Panc1 (cell line): Measurements from ENCODE around the gene C2orf80. TPM values are rescaled to one million over a fixed set of nuclear protein-coding genes. Genes with fewer than 3 reads are reported as not detected.

ENCODE experiments used
- ATAC-seq: fragments of 200-7000 bp; cut with Tn5 transposase; 2 replicates; pipeline ENCODE4 v1.9.1; 2020; ENCODE audit warnings: mild to moderate bottlenecking, moderate library complexity
- BruUV-seq: library from RNA; stranded (reverse); fragments of 400-500 nt; replicated peaks from 2 replicates; lab custom pipeline; 2021; lab: Mats Ljungman, UMichigan
- CTCF ChIA-PET: fragments of 300-600 bp; sonication (Branson Sonifier 250); formaldehyde crosslinking; loops from one replicate; lab custom pipeline; 2022; ENCODE audit warnings: antibody characterized with exemption; lab: Charles Lee
- POLR2A ChIA-PET: fragments of 300-600 bp; sonication (Branson Sonifier 250); formaldehyde crosslinking; loops from one replicate; lab custom pipeline; 2022; ENCODE audit warnings: antibody characterized with exemption; lab: Charles Lee
- DNase-seq: peaks from one replicate; pipeline ENCODE4 v3.0.0-alpha.2; 2010; ENCODE audit warnings: low read depth, low spot score
- H3K27ac ChIP-seq: 2 replicates; pipeline ENCODE4 v1.5.1; 2011; ENCODE audit warnings: mild to moderate bottlenecking, low read length, inconsistent platforms
- H3K27me3 ChIP-seq: fragments of 200-500 bp; sonication (Bioruptor generic); 2 replicates; pipeline ENCODE4 v1.6.0; 2014; ENCODE audit warnings: low read length, inconsistent platforms; ENCODE audit not compliant: control insufficient read depth, insufficient read depth
- H3K36me3 ChIP-seq: fragments of 200-500 bp; sonication (Bioruptor generic); 2 replicates; pipeline ENCODE4 v1.5.1; 2014; ENCODE audit warnings: inconsistent platforms, mild to moderate bottlenecking, low read length, moderate library complexity; ENCODE audit not compliant: control insufficient read depth, insufficient read depth
- H3K4me1 ChIP-seq: 2 replicates; pipeline ENCODE4 v1.5.1; 2011; ENCODE audit warnings: inconsistent platforms, mild to moderate bottlenecking, low read length, moderate library complexity; ENCODE audit not compliant: control insufficient read depth, insufficient read depth
- H3K4me3 ChIP-seq, 2 experiments: 2 replicates each; pipeline ENCODE4 v1.5.1; 2011 to 2012; ENCODE audit warnings: low read depth in 2 of 2, low read length in 2 of 2, mild to moderate bottlenecking in 2 of 2, inconsistent platforms in 1 of 2, moderate library complexity in 1 of 2
- H3K9me3 ChIP-seq: fragments of 200-500 bp; sonication (Bioruptor generic); 2 replicates; pipeline ENCODE4 v1.5.1; 2014; ENCODE audit warnings: low read depth, mild to moderate bottlenecking, inconsistent platforms, low read length, moderate library complexity; ENCODE audit not compliant: control insufficient read depth, insufficient read depth
- CTCF ChIP-seq: fragments of 450-650 bp; IDR thresholded peaks from 2 replicates; pipeline ENCODE4 v1.5.1; 2017; ENCODE audit warnings: mild to moderate bottlenecking
- POLR2AphosphoS5 ChIP-seq: IDR thresholded peaks from 2 replicates; pipeline ENCODE4 v1.6.1; 2012; ENCODE audit warnings: mild to moderate bottlenecking, low read depth, low read length, moderate library complexity
- REST ChIP-seq, 2 experiments: IDR thresholded peaks; 2 replicates each; pipeline ENCODE4 v1.6.1; 2011 to 2012; ENCODE audit warnings: low read depth in 2 of 2, control low read depth in 1 of 2, low read length in 1 of 2, mild to moderate bottlenecking in 1 of 2, moderate library complexity in 1 of 2; ENCODE audit not compliant: insufficient read depth in 1 of 2
- SIN3A ChIP-seq: IDR thresholded peaks from 2 replicates; pipeline ENCODE4 v1.6.1; 2012; ENCODE audit warnings: low read depth, mild to moderate bottlenecking, low read length, moderate library complexity, borderline replicate concordance; ENCODE audit not compliant: insufficient read depth
- TCF7L2 ChIP-seq: IDR thresholded peaks from 2 replicates; pipeline ENCODE4 v1.6.1; 2011; ENCODE audit warnings: mild to moderate bottlenecking, low read depth, low read length, inconsistent platforms
- in situ Hi-C: cut with HindIII; loops from 2 replicates; pipeline ENCODE4 v1.10.0; 2016; ENCODE audit warnings: low sequenced_read_pairs, low pct_unique_long_range_greater_than_20kb
- intact Hi-C: fragments of 100-400 bp; cut with micrococcal nuclease; formaldehyde crosslinking; loops from one replicate; pipeline ENCODE4 v1.10.0; 2022; ENCODE audit not compliant: unreplicated experiment
- total RNA-seq: library from RNA; stranded (reverse); gene quantifications from one replicate; pipeline ENCODE4 v1.2.1, GENCODE V29; 2021; ENCODE audit not compliant: unreplicated experiment

The C2orf80 gene
- total RNA-seq, 1 experiment from 2014 or later = not detected

GRCh38 chr2:208208335-208209085 is 18.7 kb upstream of the C2orf80 start:
- H3K27me3 ChIP-seq = no peaks in the 10 kb centered on the region
- DNase-seq = no peak
- H3K27ac ChIP-seq = no peak overlapping the region
- CTCF ChIA-PET = no interaction called here
- TF ChIP-seq REST (IDR thresholded peaks at IDR 0.05; ENCODE audit: insufficient read depth in 1 of 2, low read depth in 2 of 2, low read length in 1 of 2) (no peak), TCF7L2 (no peak), POLR2AphosphoS5 (no peak), SIN3A (no peak), CTCF (no peak)
- no peaks in the 10 kb centered on the region for H3K9me3 ChIP-seq
- no peaks in the 10 kb centered on the region for H3K36me3 ChIP-seq
- no peaks in the 10 kb centered on the region for H3K4me1 ChIP-seq
- POLR2A ChIA-PET = no interaction called here
- ATAC-seq = no peak
- in situ Hi-C loops (no loop called here), intact Hi-C loops (no loop called here)
- H3K4me3 ChIP-seq = no peak overlapping the region
- BruUV-seq = no TSS peak

GRCh38 chr2:208207769-208208168 is 17.9 kb upstream of the C2orf80 start:
- no TSS peak for BruUV-seq
- DNase-seq = no peak
- ChIA-PET POLR2A (no interaction called here), CTCF (no interaction called here)
- TF ChIP-seq TCF7L2 (no peak), CTCF (no peak), SIN3A (no peak), REST (IDR thresholded peaks at IDR 0.05; ENCODE audit: insufficient read depth in 1 of 2, low read depth in 2 of 2, low read length in 1 of 2) (no peak), POLR2AphosphoS5 (no peak)
- Histone ChIP-seq H3K36me3 (no peaks in the 10 kb centered on the region), H3K27me3 (no peaks in the 10 kb centered on the region), H3K9me3 (no peaks in the 10 kb centered on the region), H3K4me1 (no peaks in the 10 kb centered on the region), H3K4me3 (no peak overlapping the region), H3K27ac (no peak overlapping the region)
- in situ Hi-C loops = no loop called here
- no peak for ATAC-seq
- intact Hi-C loops = no loop called here
